Kidney (tissue), 14 donors: Measurements from ENCODE around the gene CD58. TPM values are rescaled to one million over a fixed set of nuclear protein-coding genes. Genes with fewer than 3 reads are reported as not detected.

Source experiments
- DNase-seq, 5 donors: peaks; one replicate each; pipeline ENCODE4 v3.0.0-alpha.2; 2013 to 2020
- FAIRE-seq: peaks from 2 replicates; lab custom pipeline; 2012; peaks lifted over from hg19 to GRCh38; lab: Jason Lieb, UNC
- H3K27ac ChIP-seq, 2 donors: one replicate each; pipeline ENCODE4 v1.7.0; 2013; ENCODE audit warnings: low read depth in 2 of 2, low read length in 2 of 2, inconsistent platforms in 1 of 2
- H3K27me3 ChIP-seq: one replicate; pipeline ENCODE4 v1.7.1; 2013; ENCODE audit warnings: low read length, inconsistent platforms; ENCODE audit not compliant: control insufficient read depth, insufficient read depth
- H3K36me3 ChIP-seq, 3 donors: one replicate each; pipeline versions ENCODE4 v1.7.0 to v1.7.1; 2013; ENCODE audit warnings: low read length in 3 of 3, control low read depth in 1 of 3, inconsistent platforms in 1 of 3; ENCODE audit not compliant: insufficient read depth in 3 of 3, control insufficient read depth in 2 of 3
- H3K4me1 ChIP-seq, 3 donors: one replicate each; pipeline versions ENCODE4 v1.7.0 to v1.7.1; 2013; ENCODE audit warnings: low read length in 3 of 3, inconsistent platforms in 1 of 3, low read depth in 1 of 3; ENCODE audit not compliant: control insufficient read depth in 2 of 3, insufficient read depth in 2 of 3
- H3K4me3 ChIP-seq, 3 donors: one replicate each; pipeline versions ENCODE4 v1.7.0 to v1.8.1; 2013; ENCODE audit warnings: low read length in 3 of 3, control low read depth in 1 of 3, inconsistent platforms in 1 of 3
- H3K9ac ChIP-seq, 3 donors: one replicate each; pipeline versions ENCODE4 v1.7.0 to v1.7.1; 2013; ENCODE audit warnings: low read length in 3 of 3, control low read depth in 1 of 3, inconsistent platforms in 1 of 3
- H3K9me3 ChIP-seq, 3 donors: one replicate each; pipeline versions ENCODE4 v1.7.0 to v1.7.1; 2013; ENCODE audit warnings: low read length in 3 of 3, control low read depth in 1 of 3, inconsistent platforms in 1 of 3; ENCODE audit not compliant: control insufficient read depth in 2 of 3, insufficient read depth in 1 of 3
- CTCF ChIP-seq: IDR thresholded peaks from 3 replicates; pipeline ENCODE4 v1.5.1; 2012; ENCODE audit warnings: mild to moderate bottlenecking, moderate library complexity, borderline replicate concordance; ENCODE audit not compliant: insufficient read depth; ENCODE audit errors: extremely low read depth
- intact Hi-C: fragments of 100-400 bp; cut with DNase I; formaldehyde crosslinking; loops from one replicate; pipeline ENCODE4 v1.11.1; 2022
- polyA plus RNA-seq: library from polyadenylated mRNA; stranded (reverse); fragments of 350-450 nt; fragmentation: Illumina TruSeq; extraction: RNeasy Lipid Tissue Mini Kit (QIAGEN cat#74804); gene quantifications from one replicate; pipeline ENCODE4 v1.2.3, GENCODE V29; 2014; ENCODE audit warnings: low read depth, low replicate concordance; ENCODE audit not compliant: insufficient read depth
- total RNA-seq: library from RNA; stranded (reverse); fragmentation: NEBNext Ultra II Directional; extraction: Animal tissue kit (Norgen Biotek cat#: 25700); gene quantifications from one replicate; pipeline ENCODE4 v1.2.1, GENCODE V29; 2021
- donor health status: control.
- donor health status: control.
- donor health status: control.
- donor health status: control.
- donor health status: control.
- donor health status: DM: yes; HTN: yes; CAD: no.
- donor health status: Normal renal cell carcinoma (clear cell type).

CD58 gene
- total and polyA plus RNA-seq, 2 donors from 2014 or later: 27.4 to 36.6 TPM

- DNase-seq: peak in 1 of 5 donors; percentile 56
- H3K27ac ChIP-seq: peak overlapping the region; percentile 84 to 88
- intact Hi-C loops: loop anchor here (10.0 kb wide), 1 partner anchor 351 kb away; no protein-coding TSS in a partner anchor
Observed at GRCh38 chr1:116495535-116495934, 75.3 kb downstream of the CD58 start.

GRCh38 chr1:116494745-116495144, 76.1 kb downstream of the CD58 start:
- peak; percentile 7 for TF ChIP-seq CTCF
- H3K27me3 ChIP-seq: no peaks in the 10 kb centered on the region
- H3K36me3 ChIP-seq: no peaks in the 10 kb centered on the region
- no peaks in the 10 kb centered on the region for H3K9me3 ChIP-seq
- FAIRE-seq (peak; percentile 13), DNase-seq (peak in 1 of 5 donors; percentile 52)
- peak overlapping the region in 1 of 3 donors; percentile 77 for H3K9ac ChIP-seq
- H3K4me1 ChIP-seq: peaks cover 3 to 78% (median 43%) of the 10 kb centered on the region in 3 donors
- peak overlapping the region in 2 of 3 donors; percentile 43 to 61 for H3K4me3 ChIP-seq
- intact Hi-C loops: loop anchor here (10.0 kb wide), 1 partner anchor 350 kb away; no protein-coding TSS in a partner anchor
- H3K27ac ChIP-seq: peak overlapping the region; percentile 84 to 90

More at GRCh38 chr1:116495535-116495934, 75.3 kb downstream of the CD58 start:
- Histone ChIP-seq H3K9ac (no peak overlapping the region), H3K4me1 (peaks cover 0 to 70% (median 35%) of the 10 kb centered on the region in 3 donors), H3K36me3 (no peaks in the 10 kb centered on the region), H3K27me3 (no peaks in the 10 kb centered on the region), H3K9me3 (no peaks in the 10 kb centered on the region), H3K4me3 (peak overlapping the region in 1 of 3 donors; percentile 18)
- no peak for FAIRE-seq
- no peak for TF ChIP-seq CTCF

- peak in 1 of 5 donors; percentile 66 for DNase-seq
- H3K27ac ChIP-seq: peak overlapping the region; percentile 84 to 90
- peak overlapping the region in 2 of 3 donors; percentile 43 to 61 for H3K4me3 ChIP-seq
- H3K9me3 ChIP-seq: no peaks in the 10 kb centered on the region
- FAIRE-seq: no peak
- no peak for TF ChIP-seq CTCF
- H3K27me3 ChIP-seq: no peaks in the 10 kb centered on the region
- peaks cover 4 to 82% (median 45%) of the 10 kb centered on the region in 3 donors for H3K4me1 ChIP-seq
- intact Hi-C loops: loop anchor here (10.0 kb wide), 1 partner anchor 350 kb away; no protein-coding TSS in a partner anchor
- no peaks in the 10 kb centered on the region for H3K36me3 ChIP-seq
- H3K9ac ChIP-seq: peak overlapping the region in 1 of 3 donors; percentile 77
Observed at GRCh38 chr1:116494353-116494692, 76.5 kb downstream of the CD58 start.
